Transverse colon (tissue), 4 donors: Measurements from ENCODE around the gene DHRSX. TPM values are rescaled to one million over a fixed set of nuclear protein-coding genes. Genes with fewer than 3 reads are reported as not detected.

ENCODE experiments used
- DNase-seq: peaks from one replicate; pipeline ENCODE4 v3.0.0-alpha.2; 2019
- H3K27ac ChIP-seq, 4 donors: fragments of 200-600 bp; sonication (generic); 2 replicates each; pipeline ENCODE4 v1.5.1; 2016 to 2018; ENCODE audit warnings: inconsistent platforms in 4 of 4
- H3K27me3 ChIP-seq: fragments of 200-600 bp; sonication (generic); 2 replicates; pipeline ENCODE4 v1.5.1; 2017; ENCODE audit warnings: inconsistent platforms
- H3K36me3 ChIP-seq, 4 donors: fragments of 200-600 bp; sonication (generic); 2 replicates each; pipeline ENCODE4 v1.5.1; 2017 to 2019; ENCODE audit warnings: inconsistent platforms in 4 of 4
- H3K4me1 ChIP-seq, 4 donors: fragments of 200-600 bp; sonication (generic); 2 replicates each; pipeline ENCODE4 v1.5.1; 2017 to 2020; ENCODE audit warnings: inconsistent platforms in 4 of 4
- H3K4me3 ChIP-seq, 4 donors: fragments of 200-600 bp; sonication (generic); 1 replicate in 1 of 4; 2 replicates in 3 of 4; pipeline versions ENCODE4 v1.5.1 to v1.6.1; 2017 to 2019; ENCODE audit warnings: inconsistent platforms in 4 of 4
- H3K9me3 ChIP-seq, 2 donors: fragments of 200-600 bp; sonication (generic); 2 replicates each; pipeline ENCODE4 v1.5.1; 2017 to 2019; ENCODE audit warnings: inconsistent platforms in 2 of 2
- EP300 ChIP-seq: sonication (generic); formaldehyde crosslinking; IDR thresholded peaks from one replicate; pipeline ENCODE4 v1.6.1; 2017; ENCODE audit warnings: antibody characterized with exemption, low read depth
- POLR2A ChIP-seq: fragments of 450-650 bp; IDR thresholded peaks from one replicate; pipeline ENCODE4 v1.6.1; 2016; ENCODE audit warnings: antibody characterized with exemption, mild to moderate bottlenecking, moderate library complexity
- POLR2AphosphoS5 ChIP-seq, 3 donors: sonication (generic); formaldehyde crosslinking; IDR thresholded peaks; one replicate each; pipeline ENCODE4 v1.6.1; 2016; ENCODE audit warnings: antibody characterized with exemption in 3 of 3
- WGBS, 2 donors: methylation state at CpG; one replicate each; pipeline ENCODE4 v1.1.5; 2018; ENCODE audit warnings: low coverage in 1 of 2; 5-methylcytosine and 5-hydroxymethylcytosine counted together
- in situ Hi-C, 4 donors: fragments of 200-750 bp; cut with MboI; loops; one replicate each; pipeline versions ENCODE4 v1.15.0 to v1.15.1; 2017; ENCODE audit warnings: low sequenced_read_pairs in 3 of 4, low pct_ligation_motif_present in 1 of 4, low pct_unique_long_range_greater_than_20kb in 1 of 4
- intact Hi-C: fragments of 100-400 bp; cut with DNase I; formaldehyde crosslinking; loops from one replicate; pipeline ENCODE4 v1.15.1; 2023; ENCODE audit warnings: low total_unique reads
- total RNA-seq, 4 donors: library from RNA; depleted of rRNA; stranded (reverse); fragments of >200 nt; gene quantifications; one replicate each; pipeline ENCODE4 v1.1.0, GENCODE V29; 2016
- TF ChIP-seq, protein P1 (sequence below), 5 experiments: fragments of 200-600 bp in 3 of 5; fragments of 450-650 bp in 2 of 5; sonication (generic) in 3 of 5; IDR thresholded peaks; 1 replicate in 2 of 5; 2 replicates in 3 of 5; pipeline ENCODE4 v1.5.1; 2016 to 2017; ENCODE audit warnings: antibody characterized with exemption in 5 of 5, inconsistent platforms in 3 of 5, mild to moderate bottlenecking in 2 of 5, moderate library complexity in 1 of 5

Gene DHRSX
- total RNA-seq, 4 donors from 2014 or later, result 27.9 to 39.9 (median 33.9) TPM

DNA sequence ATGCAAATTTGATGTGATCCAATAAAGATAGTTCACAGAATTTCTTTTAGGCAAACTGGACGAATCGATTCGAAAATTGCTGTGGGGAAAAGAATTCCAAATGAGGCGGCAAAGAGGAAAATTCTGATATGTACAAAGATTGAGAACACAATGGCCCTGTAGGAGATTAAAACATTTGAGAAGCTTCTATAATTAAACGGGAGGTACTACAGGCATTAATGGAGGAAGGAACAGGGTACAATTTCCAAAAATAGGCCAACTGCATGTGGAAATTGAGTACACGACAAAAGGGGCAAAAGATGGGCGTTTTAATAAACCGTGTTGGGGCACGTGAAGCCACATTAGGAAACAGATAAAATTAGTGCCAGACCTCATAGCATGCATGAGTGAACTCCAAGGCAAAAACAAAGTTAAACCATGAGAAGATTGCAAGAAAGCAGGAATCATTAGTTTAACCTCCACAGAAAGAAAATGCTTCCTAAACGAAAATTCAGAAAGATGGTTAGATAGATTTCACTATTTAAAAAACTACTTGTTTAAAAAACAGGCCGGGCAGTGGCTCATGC lies 68.4 kb downstream of the DHRSX start:
- no peaks in the 10 kb centered on the region for H3K4me1 ChIP-seq
- peaks cover 0 to 6% (median 0%) of the 10 kb centered on the region in 4 donors for H3K36me3 ChIP-seq
- in situ Hi-C loops, result no loop called here
- no peak overlapping the region for H3K4me3 ChIP-seq
- intact Hi-C loops, result no loop called here
- no peaks in the 10 kb centered on the region for H3K9me3 ChIP-seq
- WGBS, 2 donors, result 83 to 88% methylated on average over 11 of the region's 11 CpGs
- TF ChIP-seq POLR2AphosphoS5 (IDR thresholded peaks at IDR 0.05), result no peak
- no peak overlapping the region for H3K27ac ChIP-seq
- H3K27me3 ChIP-seq, result no peaks in the 10 kb centered on the region
- no peak for DNase-seq

DNA sequence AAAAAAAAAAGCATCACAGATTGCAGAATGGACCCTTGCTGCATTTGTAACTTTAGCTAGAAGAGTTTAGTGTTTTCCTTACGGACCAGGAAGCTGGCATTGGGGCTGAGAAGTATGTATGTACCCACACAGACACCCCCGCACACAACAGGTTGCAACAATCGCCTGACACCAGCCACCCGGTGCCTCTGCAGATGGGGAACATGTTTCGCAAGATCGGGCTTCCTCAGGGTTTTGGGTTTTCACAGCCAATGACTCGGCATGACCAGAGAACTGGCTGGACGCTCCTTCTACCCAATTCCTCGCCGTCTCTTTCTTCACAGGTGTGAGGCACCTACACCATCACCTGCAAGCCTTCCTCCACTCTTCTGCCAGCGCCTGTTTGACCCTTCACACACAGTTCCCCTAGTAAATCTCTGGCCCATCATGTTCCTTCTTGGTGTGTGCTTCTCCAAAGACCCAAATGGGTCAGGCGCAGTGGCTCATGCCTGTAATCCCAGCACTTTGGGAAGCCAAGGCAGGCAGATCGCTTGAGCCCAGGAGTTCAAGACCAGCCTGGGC lies 70.4 kb downstream of the DHRSX start:
- no peak for TF ChIP-seq EP300
- TF ChIP-seq POLR2AphosphoS5 (IDR thresholded peaks at IDR 0.05), result no peak
- DNase-seq, result no peak
- intact Hi-C loops, result no loop called here

DNA sequence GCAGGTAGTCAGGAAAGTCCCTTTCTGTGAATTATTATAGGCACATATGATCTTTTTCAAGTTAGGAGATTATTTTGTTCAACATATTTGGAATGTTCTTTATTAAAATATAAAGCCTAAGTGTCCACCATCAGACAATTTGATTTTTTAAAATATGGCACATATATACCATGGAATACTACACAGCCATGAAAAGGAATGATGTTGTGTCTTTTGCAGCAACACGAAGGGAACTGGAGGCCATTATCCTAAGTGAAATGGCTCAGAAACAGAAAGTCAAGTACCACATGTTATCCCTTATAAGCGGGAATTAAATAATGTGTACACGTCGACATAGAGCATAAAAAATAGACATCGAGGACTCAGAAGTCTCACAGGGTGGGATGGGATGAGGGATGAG lies 73.0 kb downstream of the DHRSX start:
- no peak for DNase-seq
- Histone ChIP-seq H3K36me3 (peaks cover 0 to 11% (median 4%) of the 10 kb centered on the region in 4 donors), H3K4me3 (no peak overlapping the region), H3K9me3 (no peaks in the 10 kb centered on the region), H3K4me1 (no peaks in the 10 kb centered on the region), H3K27me3 (no peaks in the 10 kb centered on the region), H3K27ac (no peak overlapping the region)
- TF ChIP-seq, protein P1, sequence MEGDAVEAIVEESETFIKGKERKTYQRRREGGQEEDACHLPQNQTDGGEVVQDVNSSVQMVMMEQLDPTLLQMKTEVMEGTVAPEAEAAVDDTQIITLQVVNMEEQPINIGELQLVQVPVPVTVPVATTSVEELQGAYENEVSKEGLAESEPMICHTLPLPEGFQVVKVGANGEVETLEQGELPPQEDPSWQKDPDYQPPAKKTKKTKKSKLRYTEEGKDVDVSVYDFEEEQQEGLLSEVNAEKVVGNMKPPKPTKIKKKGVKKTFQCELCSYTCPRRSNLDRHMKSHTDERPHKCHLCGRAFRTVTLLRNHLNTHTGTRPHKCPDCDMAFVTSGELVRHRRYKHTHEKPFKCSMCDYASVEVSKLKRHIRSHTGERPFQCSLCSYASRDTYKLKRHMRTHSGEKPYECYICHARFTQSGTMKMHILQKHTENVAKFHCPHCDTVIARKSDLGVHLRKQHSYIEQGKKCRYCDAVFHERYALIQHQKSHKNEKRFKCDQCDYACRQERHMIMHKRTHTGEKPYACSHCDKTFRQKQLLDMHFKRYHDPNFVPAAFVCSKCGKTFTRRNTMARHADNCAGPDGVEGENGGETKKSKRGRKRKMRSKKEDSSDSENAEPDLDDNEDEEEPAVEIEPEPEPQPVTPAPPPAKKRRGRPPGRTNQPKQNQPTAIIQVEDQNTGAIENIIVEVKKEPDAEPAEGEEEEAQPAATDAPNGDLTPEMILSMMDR (IDR thresholded peaks at IDR 0.05), result no peak
- TF ChIP-seq EP300 (no peak), POLR2A (no peak), POLR2AphosphoS5 (IDR thresholded peaks at IDR 0.05) (no peak)
- WGBS, 2 donors, result 97 to 100% methylated on average over 5 of the region's 5 CpGs
- intact Hi-C loops, result no loop called here
- in situ Hi-C loops, result no loop called here

More for the DNA sequence above, 70.4 kb downstream of the DHRSX start:
- Histone ChIP-seq H3K4me1 (no peaks in the 10 kb centered on the region), H3K27me3 (no peaks in the 10 kb centered on the region), H3K4me3 (no peak overlapping the region), H3K36me3 (peaks cover 0 to 6% (median 0%) of the 10 kb centered on the region in 4 donors), H3K27ac (no peak overlapping the region), H3K9me3 (no peaks in the 10 kb centered on the region)
- in situ Hi-C loops, result no loop called here
- 81 to 87% methylated on average over 4 to 13 of the region's 13 CpGs for WGBS, 2 donors

DNA sequence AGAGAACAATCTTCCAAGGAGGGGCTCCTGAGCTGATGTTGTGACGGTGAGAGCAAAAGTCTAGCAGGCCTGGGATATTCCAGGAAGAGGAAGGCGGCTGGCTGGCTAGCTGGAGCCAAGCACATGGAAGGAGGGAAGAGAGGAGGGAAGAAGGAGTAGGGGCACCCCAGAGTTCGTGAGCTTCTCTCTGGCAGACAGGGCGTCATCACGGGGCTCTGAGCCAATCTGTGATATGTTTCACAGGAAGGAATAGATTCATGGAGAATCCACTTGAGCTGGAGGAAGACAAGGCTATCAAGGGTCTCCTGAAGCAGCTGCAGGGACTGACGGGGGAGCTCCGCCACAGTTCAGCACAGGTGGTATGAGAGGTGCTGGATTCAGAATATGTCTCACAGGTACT lies 73.6 kb downstream of the DHRSX start:
- Histone ChIP-seq H3K4me1 (no peaks in the 10 kb centered on the region), H3K27ac (no peak overlapping the region), H3K36me3 (peaks cover 0 to 12% (median 4%) of the 10 kb centered on the region in 4 donors), H3K4me3 (no peak overlapping the region), H3K27me3 (no peaks in the 10 kb centered on the region), H3K9me3 (no peaks in the 10 kb centered on the region)
- TF ChIP-seq, protein P1 (IDR thresholded peaks at IDR 0.05), result no peak
- TF ChIP-seq POLR2AphosphoS5 (IDR thresholded peaks at IDR 0.05) (no peak), EP300 (no peak), POLR2A (no peak)
- no peak for DNase-seq
- WGBS, 2 donors, result 82 to 85% methylated on average over 4 to 7 of the region's 7 CpGs
- intact Hi-C loops (no loop called here), in situ Hi-C loops (no loop called here)

DNA sequence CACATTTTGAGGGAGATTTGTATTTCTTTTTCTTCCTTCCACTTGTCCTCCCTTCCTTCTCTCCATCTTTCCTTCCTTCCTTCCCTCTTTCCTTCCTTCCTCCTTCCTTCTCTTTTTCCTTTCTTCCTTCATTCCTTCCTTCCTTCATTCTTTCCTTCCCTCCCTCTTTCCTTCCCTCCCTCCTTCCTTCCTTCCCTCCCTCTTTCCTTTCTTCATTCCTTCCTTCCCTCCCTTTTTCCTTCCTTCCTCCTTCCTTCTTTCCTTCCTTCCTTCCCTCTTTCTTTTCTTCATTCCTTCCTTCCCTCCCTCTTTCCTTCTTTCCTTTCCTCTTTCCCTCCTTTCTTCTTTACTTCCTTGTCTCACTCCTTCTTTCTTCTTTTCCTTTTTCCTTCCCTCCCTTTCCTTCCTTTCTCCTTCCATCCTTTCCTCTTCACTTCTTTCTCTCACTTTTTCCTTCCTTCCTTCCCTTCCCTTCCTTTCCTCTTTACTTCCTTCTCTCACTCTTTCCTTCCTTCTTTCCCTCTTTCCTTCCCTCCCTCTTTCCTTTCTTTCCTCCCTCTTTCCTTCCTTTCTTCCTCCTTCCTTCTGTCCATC lies 74.4 kb downstream of the DHRSX start:
- intact Hi-C loops (no loop called here), in situ Hi-C loops (no loop called here)
- Histone ChIP-seq H3K27ac (no peak overlapping the region), H3K36me3 (peaks cover 0 to 16% (median 4%) of the 10 kb centered on the region in 4 donors), H3K9me3 (no peaks in the 10 kb centered on the region), H3K4me1 (no peaks in the 10 kb centered on the region), H3K4me3 (no peak overlapping the region), H3K27me3 (no peaks in the 10 kb centered on the region)
- DNase-seq, result no peak
- TF ChIP-seq, protein P1 (IDR thresholded peaks at IDR 0.05), result no peak
- TF ChIP-seq POLR2AphosphoS5 (IDR thresholded peaks at IDR 0.05) (no peak), EP300 (no peak), POLR2A (no peak)
